KMS-11 (cell line): Measurements from ENCODE around the gene NTF3.

Source experiments
- H2AFZ ChIP-seq: fragments of 200-600 bp; sonication (generic); 2 replicates; pipeline ENCODE4 v1.6.1; 2016; ENCODE audit warnings: antibody characterized with exemption, mixed run types, low read depth
- H3K27ac ChIP-seq: fragments of 200-600 bp; sonication (generic); 2 replicates; pipeline ENCODE4 v1.6.1; 2016; ENCODE audit warnings: mild to moderate bottlenecking, mixed run types
- H3K27me3 ChIP-seq: fragments of 200-600 bp; sonication (generic); 2 replicates; pipeline ENCODE4 v1.6.1; 2017; ENCODE audit warnings: mild to moderate bottlenecking, low read depth, mixed run types, moderate library complexity; ENCODE audit not compliant: insufficient read depth
- H3K36me3 ChIP-seq: fragments of 200-600 bp; sonication (generic); 2 replicates; pipeline ENCODE4 v1.6.1; 2017; ENCODE audit warnings: mild to moderate bottlenecking, mixed run types; ENCODE audit not compliant: insufficient read depth
- H3K4me1 ChIP-seq: fragments of 200-600 bp; sonication (generic); 2 replicates; pipeline ENCODE4 v1.6.1; 2016; ENCODE audit warnings: mild to moderate bottlenecking, low read depth, mixed run types; ENCODE audit not compliant: poor library complexity, severe bottlenecking
- H3K4me2 ChIP-seq: fragments of 200-600 bp; sonication (generic); 2 replicates; pipeline ENCODE4 v1.7.0; 2016; ENCODE audit warnings: mild to moderate bottlenecking, mixed run types
- H3K4me3 ChIP-seq: fragments of 200-600 bp; sonication (generic); IDR thresholded peaks from 2 replicates; pipeline ENCODE4 v1.6.1; 2017; ENCODE audit warnings: low read depth, low read length, mixed read lengths; ENCODE audit not compliant: insufficient read depth
- H3K79me2 ChIP-seq: fragments of 200-600 bp; sonication (generic); 2 replicates; pipeline ENCODE4 v1.6.1; 2016; ENCODE audit warnings: low read depth, mixed run types; ENCODE audit not compliant: insufficient read depth
- H3K9ac ChIP-seq: fragments of 200-600 bp; sonication (generic); 2 replicates; pipeline ENCODE4 v1.6.1; 2016; ENCODE audit warnings: mild to moderate bottlenecking, mixed run types
- H4K20me1 ChIP-seq: fragments of 200-600 bp; sonication (generic); 2 replicates; pipeline ENCODE4 v1.6.1; 2016; ENCODE audit warnings: mild to moderate bottlenecking, mixed run types; ENCODE audit not compliant: insufficient read depth
- TF ChIP-seq, protein P1 (sequence below): fragments of 200-600 bp; sonication (generic); conservative IDR thresholded peaks from 2 replicates; pipeline ENCODE4 v1.6.1; 2017; ENCODE audit warnings: low read depth, mild to moderate bottlenecking, antibody characterized with exemption, low read length, moderate library complexity, mixed read lengths

NTF3 gene

DNA sequence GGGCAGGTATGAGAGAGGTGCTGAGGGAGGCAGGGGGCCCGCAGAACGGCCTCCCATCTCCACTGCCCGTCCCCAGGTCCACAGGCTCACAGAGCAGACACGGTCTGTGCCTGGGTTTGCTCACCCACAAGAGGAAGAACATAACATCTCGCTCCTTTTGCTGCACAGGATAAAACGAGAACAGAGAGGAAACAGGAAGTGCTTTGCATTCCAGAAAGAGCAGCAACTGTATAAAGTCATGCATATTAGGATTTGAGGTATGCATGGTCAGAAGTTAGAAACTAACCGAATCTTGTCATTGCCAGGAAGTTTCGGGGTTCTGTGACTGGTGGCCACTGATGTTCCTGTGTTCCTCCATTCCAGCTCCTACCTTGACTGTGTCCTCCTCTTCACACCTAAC lies 25.0 kb downstream of the NTF3 start:
- no peaks in the 10 kb centered on the region for H4K20me1 ChIP-seq
- H3K9ac ChIP-seq, result no peak overlapping the region
- H3K79me2 ChIP-seq, result no peaks in the 10 kb centered on the region
- H3K4me3 ChIP-seq, result no peak overlapping the region
- TF ChIP-seq, protein P1, sequence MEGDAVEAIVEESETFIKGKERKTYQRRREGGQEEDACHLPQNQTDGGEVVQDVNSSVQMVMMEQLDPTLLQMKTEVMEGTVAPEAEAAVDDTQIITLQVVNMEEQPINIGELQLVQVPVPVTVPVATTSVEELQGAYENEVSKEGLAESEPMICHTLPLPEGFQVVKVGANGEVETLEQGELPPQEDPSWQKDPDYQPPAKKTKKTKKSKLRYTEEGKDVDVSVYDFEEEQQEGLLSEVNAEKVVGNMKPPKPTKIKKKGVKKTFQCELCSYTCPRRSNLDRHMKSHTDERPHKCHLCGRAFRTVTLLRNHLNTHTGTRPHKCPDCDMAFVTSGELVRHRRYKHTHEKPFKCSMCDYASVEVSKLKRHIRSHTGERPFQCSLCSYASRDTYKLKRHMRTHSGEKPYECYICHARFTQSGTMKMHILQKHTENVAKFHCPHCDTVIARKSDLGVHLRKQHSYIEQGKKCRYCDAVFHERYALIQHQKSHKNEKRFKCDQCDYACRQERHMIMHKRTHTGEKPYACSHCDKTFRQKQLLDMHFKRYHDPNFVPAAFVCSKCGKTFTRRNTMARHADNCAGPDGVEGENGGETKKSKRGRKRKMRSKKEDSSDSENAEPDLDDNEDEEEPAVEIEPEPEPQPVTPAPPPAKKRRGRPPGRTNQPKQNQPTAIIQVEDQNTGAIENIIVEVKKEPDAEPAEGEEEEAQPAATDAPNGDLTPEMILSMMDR, result no peak
- no peak overlapping the region for H3K27ac ChIP-seq
- no peak overlapping the region for H2AFZ ChIP-seq
- H3K4me1 ChIP-seq, result no peaks in the 10 kb centered on the region
- H3K36me3 ChIP-seq, result no peaks in the 10 kb centered on the region
- no peaks in the 10 kb centered on the region for H3K27me3 ChIP-seq
- H3K4me2 ChIP-seq, result no peak overlapping the region

DNA sequence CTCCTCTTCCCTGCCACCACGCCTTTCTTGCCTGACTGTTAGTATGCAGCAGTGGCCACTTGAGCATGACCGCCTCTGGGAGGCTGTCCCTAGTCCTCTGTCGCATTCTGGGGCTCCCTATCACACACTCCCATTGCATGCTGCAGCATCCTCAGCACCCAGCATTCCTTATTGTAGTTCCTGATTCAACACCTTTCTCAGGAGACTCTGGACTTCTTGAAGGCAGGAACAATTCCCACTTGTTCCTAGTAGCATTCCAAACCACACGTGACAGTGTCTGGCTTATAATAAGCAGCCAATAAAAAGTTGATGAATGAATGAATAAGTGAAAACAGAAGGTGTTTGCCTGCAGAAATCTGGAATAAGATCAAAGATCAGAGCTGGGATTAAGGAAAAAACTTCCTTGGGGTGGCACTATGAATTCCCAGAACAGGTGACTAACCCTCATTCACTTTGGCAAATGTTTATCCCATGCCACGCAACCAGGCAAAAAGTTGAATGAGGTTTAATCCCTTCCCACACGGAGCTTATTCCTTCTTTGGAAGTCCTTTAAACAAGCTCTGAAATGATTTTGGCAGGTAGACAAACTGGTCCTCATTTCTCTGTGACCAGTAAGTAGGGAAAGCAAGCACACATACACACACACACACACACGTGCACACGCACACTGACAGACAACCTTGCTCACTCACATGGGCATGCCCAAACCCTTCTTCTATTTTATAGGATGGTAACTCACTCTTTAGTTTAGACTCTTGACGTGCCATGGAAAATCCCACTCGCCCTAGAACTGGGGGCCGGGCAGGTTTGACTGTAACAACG lies 26.5 kb downstream of the NTF3 start:
- H3K9ac ChIP-seq, result no peak overlapping the region
- H3K4me1 ChIP-seq, result no peaks in the 10 kb centered on the region
- no peak overlapping the region for H3K4me2 ChIP-seq
- no peaks in the 10 kb centered on the region for H3K36me3 ChIP-seq
- no peaks in the 10 kb centered on the region for H3K27me3 ChIP-seq
- H2AFZ ChIP-seq, result no peak overlapping the region
- H3K4me3 ChIP-seq, result no peak overlapping the region
- H3K79me2 ChIP-seq, result no peaks in the 10 kb centered on the region
- no peak overlapping the region for H3K27ac ChIP-seq
- TF ChIP-seq, protein P1, result no peak
- H4K20me1 ChIP-seq, result no peaks in the 10 kb centered on the region

DNA sequence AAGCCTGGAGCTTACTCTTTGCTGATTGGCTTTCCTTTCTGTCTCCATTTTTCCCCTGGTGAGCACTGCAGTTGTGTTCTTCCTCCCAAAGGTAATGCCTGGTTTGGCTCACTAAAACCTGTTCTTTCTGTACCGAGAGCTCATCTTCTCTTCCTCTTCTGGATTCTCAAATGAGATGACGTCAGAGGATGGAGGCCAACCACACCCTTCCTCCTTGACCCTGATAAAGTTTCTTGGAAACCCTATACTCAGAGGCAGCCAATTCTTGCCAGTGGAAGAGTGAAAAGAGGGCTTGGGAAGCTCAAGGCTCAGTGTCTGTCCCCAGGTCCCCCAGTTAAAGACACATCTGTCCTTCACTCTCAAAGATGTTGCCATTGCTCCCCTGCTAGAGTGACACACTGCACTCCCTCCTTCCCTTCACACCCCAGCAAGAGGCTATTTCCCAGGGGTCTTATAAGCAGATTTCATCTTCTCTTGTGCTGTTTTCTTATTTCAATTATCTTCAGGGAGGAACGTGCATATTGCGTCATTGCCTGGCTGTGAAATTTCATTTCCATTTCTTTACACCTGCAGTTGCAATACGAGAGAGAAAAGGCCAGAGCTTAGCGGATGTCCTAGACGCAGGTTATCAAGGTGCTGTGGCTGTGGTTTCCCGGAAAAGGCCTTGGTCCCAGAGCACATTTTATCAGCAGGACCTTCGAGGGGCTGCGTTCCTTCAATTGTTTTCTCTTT lies 27.3 kb downstream of the NTF3 start:
- TF ChIP-seq, protein P1, result no peak
- H4K20me1 ChIP-seq, result no peaks in the 10 kb centered on the region

DNA sequence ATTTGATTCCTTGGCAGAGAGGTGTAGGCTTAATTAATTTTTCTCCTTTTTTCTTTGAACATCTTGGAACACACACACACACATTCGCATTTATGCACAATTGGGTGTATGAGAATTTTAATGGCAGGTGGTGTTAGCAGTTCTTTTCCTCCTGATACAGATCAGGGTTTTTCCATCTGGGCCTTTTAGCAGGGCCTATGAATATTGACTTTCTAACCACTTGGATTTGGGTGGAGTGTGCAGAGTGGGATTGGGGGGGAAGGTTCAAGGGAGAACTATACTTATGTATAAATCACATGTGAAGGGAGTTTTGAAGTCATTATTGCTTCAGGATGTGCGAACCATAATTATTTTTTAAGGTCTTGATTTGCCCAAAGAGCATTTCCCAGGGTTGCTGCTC lies 28.9 kb downstream of the NTF3 start:
- Histone ChIP-seq H3K79me2 (no peaks in the 10 kb centered on the region), H3K27me3 (no peaks in the 10 kb centered on the region), H3K9ac (no peak overlapping the region), H3K36me3 (no peaks in the 10 kb centered on the region), H3K4me2 (no peak overlapping the region), H3K4me3 (no peak overlapping the region), H3K27ac (no peak overlapping the region), H3K4me1 (no peaks in the 10 kb centered on the region), H4K20me1 (no peaks in the 10 kb centered on the region), H2AFZ (no peak overlapping the region)
- TF ChIP-seq, protein P1, result no peak

More for the DNA sequence above, 27.3 kb downstream of the NTF3 start:
- no peak overlapping the region for H3K9ac ChIP-seq
- no peaks in the 10 kb centered on the region for H3K4me1 ChIP-seq
- no peak overlapping the region for H3K4me2 ChIP-seq
- no peaks in the 10 kb centered on the region for H3K36me3 ChIP-seq
- H2AFZ ChIP-seq, result no peak overlapping the region
- no peaks in the 10 kb centered on the region for H3K27me3 ChIP-seq
- no peak overlapping the region for H3K4me3 ChIP-seq
- no peak overlapping the region for H3K27ac ChIP-seq
- H3K79me2 ChIP-seq, result no peaks in the 10 kb centered on the region
